HG02870 (cell line): ENCODE data around the gene TMEM94.

ENCODE experiments used
- ATAC-seq: cut with Tn5 transposase; IDR thresholded peaks from one replicate; pipeline ENCODE4 v1.9.1; 2021; ENCODE audit warnings: mild to moderate bottlenecking, moderate library complexity; ENCODE audit not compliant: unreplicated experiment

Gene TMEM94

GRCh38 chr17:75494326-75494877 is 38.0 kb downstream of the TMEM94 start:
- no peak for ATAC-seq

- no peak for ATAC-seq
Observed at GRCh38 chr17:75496005-75496404, 39.6 kb downstream of the TMEM94 start.

- ATAC-seq: no peak
Observed at GRCh38 chr17:75498039-75498725, 41.7 kb downstream of the TMEM94 start.

GRCh38 chr17:75498726-75499213 is 42.3 kb downstream of the TMEM94 start:
- ATAC-seq: no peak

- ATAC-seq: no peak
Observed at GRCh38 chr17:75499313-75500022, 43.0 kb downstream of the TMEM94 start.

- no peak for ATAC-seq
Observed at GRCh38 chr17:75500419-75501216, 44.2 kb downstream of the TMEM94 start.

- no peak for ATAC-seq
Observed at GRCh38 chr17:75501378-75502071, 45.1 kb downstream of the TMEM94 start.

GRCh38 chr17:75502072-75502720 is 45.8 kb downstream of the TMEM94 start:
- ATAC-seq: no peak

GRCh38 chr17:75502721-75503329 is 46.4 kb downstream of the TMEM94 start:
- ATAC-seq: no peak

- no peak for ATAC-seq
Observed at GRCh38 chr17:75503337-75503950, 47.0 kb downstream of the TMEM94 start.

- no peak for ATAC-seq
Observed at GRCh38 chr17:75503976-75504346, 47.5 kb downstream of the TMEM94 start.

- no peak for ATAC-seq
Observed at GRCh38 chr17:75504347-75505151, 48.1 kb downstream of the TMEM94 start.

GRCh38 chr17:75505152-75505409 is 48.6 kb downstream of the TMEM94 start:
- no peak for ATAC-seq

- no peak for ATAC-seq
Observed at GRCh38 chr17:75505640-75506039, 49.2 kb downstream of the TMEM94 start.

- no peak for ATAC-seq
Observed at GRCh38 chr17:75506134-75506533, 49.7 kb downstream of the TMEM94 start.

GRCh38 chr17:75506888-75507287 is 50.5 kb downstream of the TMEM94 start:
- no peak for ATAC-seq

- ATAC-seq: no peak
Observed at GRCh38 chr17:75507733-75508719, 51.6 kb downstream of the TMEM94 start.

- ATAC-seq: no peak
Observed at GRCh38 chr17:75508931-75509361, 52.5 kb downstream of the TMEM94 start.
